Keratinocyte (primary cell): Measurements from ENCODE around the gene RCBTB2. TPM values are rescaled to one million over a fixed set of nuclear protein-coding genes. Genes with fewer than 3 reads are reported as not detected.

ENCODE experiments used
- DNase-seq: peaks from one replicate; pipeline ENCODE4 v3.0.0-alpha.2; 2011; ENCODE audit warnings: low read depth, missing footprints, low spot score
- FAIRE-seq: peaks from 2 replicates; lab custom pipeline; 2011; peaks lifted over from hg19 to GRCh38; lab: Jason Lieb, UNC
- H2AFZ ChIP-seq: 2 replicates; pipeline ENCODE4 v1.6.0; 2012; ENCODE audit warnings: low read length, control low read depth, inconsistent platforms; ENCODE audit not compliant: control insufficient read depth
- H3K27ac ChIP-seq: 2 replicates; pipeline ENCODE4 v1.5.1; 2011; ENCODE audit warnings: low read length; ENCODE audit not compliant: control insufficient read depth, insufficient read depth
- H3K27me3 ChIP-seq: 3 replicates; pipeline ENCODE4 v1.6.0; 2011; ENCODE audit warnings: low read length; ENCODE audit not compliant: control insufficient read depth, insufficient read depth; ENCODE audit errors: extremely low read depth
- H3K36me3 ChIP-seq, 2 experiments: 2 replicates in 1 of 2; 3 replicates in 1 of 2; pipeline ENCODE4 v1.5.1; 2011; ENCODE audit warnings: low read length in 2 of 2, mild to moderate bottlenecking in 1 of 2; ENCODE audit not compliant: control insufficient read depth in 2 of 2, insufficient read depth in 2 of 2; ENCODE audit errors: extremely low read depth in 1 of 2
- H3K4me1 ChIP-seq: 3 replicates; pipeline ENCODE4 v1.5.1; 2011; ENCODE audit warnings: low read length; ENCODE audit not compliant: control insufficient read depth, insufficient read depth; ENCODE audit errors: extremely low read depth
- H3K4me2 ChIP-seq: 3 replicates; pipeline ENCODE4 v1.6.0; 2011; ENCODE audit warnings: low read depth, low read length; ENCODE audit not compliant: control insufficient read depth, insufficient read depth; ENCODE audit errors: extremely low read depth
- H3K4me3 ChIP-seq, 3 experiments: fragments of 200-600 bp in 1 of 3; sonication (generic) in 1 of 3; 2 replicates in 2 of 3; 3 replicates in 1 of 3; pipeline ENCODE4 v1.5.1; 2011 to 2016; ENCODE audit warnings: low read length in 3 of 3, mild to moderate bottlenecking in 3 of 3, control low read depth in 2 of 3, inconsistent platforms in 1 of 3, low read depth in 1 of 3, mixed read lengths in 1 of 3, mixed run types in 1 of 3, moderate library complexity in 1 of 3; ENCODE audit not compliant: control insufficient read depth in 2 of 3, insufficient read depth in 2 of 3; ENCODE audit errors: extremely low read depth in 1 of 3
- H3K79me2 ChIP-seq: 2 replicates; pipeline ENCODE4 v1.6.0; 2012; ENCODE audit warnings: low read length; ENCODE audit not compliant: control insufficient read depth, insufficient read depth
- H3K9ac ChIP-seq: 3 replicates; pipeline ENCODE4 v1.6.0; 2011; ENCODE audit warnings: low read length; ENCODE audit not compliant: control insufficient read depth, insufficient read depth; ENCODE audit errors: extremely low read depth
- H3K9me1 ChIP-seq: 3 replicates; pipeline ENCODE4 v1.6.0; 2011; ENCODE audit warnings: low read length; ENCODE audit not compliant: control insufficient read depth, insufficient read depth; ENCODE audit errors: extremely low read depth
- H3K9me3 ChIP-seq: 2 replicates; pipeline ENCODE4 v1.5.1; 2012; ENCODE audit warnings: low read depth, low read length; ENCODE audit not compliant: control insufficient read depth
- H4K20me1 ChIP-seq: 3 replicates; pipeline ENCODE4 v1.6.0; 2011; ENCODE audit warnings: low read length; ENCODE audit not compliant: control insufficient read depth, insufficient read depth; ENCODE audit errors: extremely low read depth
- EZH2 ChIP-seq: IDR thresholded peaks from one replicate; pipeline ENCODE4 v1.6.1; 2012; ENCODE audit warnings: inconsistent platforms, mild to moderate bottlenecking, low read length, moderate library complexity
- dilution Hi-C: fragments of 300-500 bp; cut with MboI; formaldehyde crosslinking; loops from one replicate; pipeline ENCODE4 v1.7.0; 2020; ENCODE audit warnings: low sequenced_read_pairs; ENCODE audit not compliant: extremely low pct_ligation_motif_present
- polyA plus RNA-seq, 5 experiments: library from polyadenylated mRNA; depleted of rRNA in 3 of 5; stranded (reverse) in 3 of 5; stranded (forward) in 1 of 5; unstranded in 1 of 5; fragments of >200 nt; gene quantifications; 1 replicate in 1 of 5; 2 replicates in 3 of 5; 3 replicates in 1 of 5; pipeline versions ENCODE4 v1.2.1 to v1.2.3, GENCODE V29; 2011 to 2012; ENCODE audit warnings: missing spikeins in 2 of 5, low read depth in 1 of 5, low replicate concordance in 1 of 5
- TF ChIP-seq, protein P1 (sequence below), 3 experiments: IDR thresholded peaks in 1 of 3; conservative IDR thresholded peaks in 1 of 3; optimal IDR thresholded peaks in 1 of 3; 2 replicates in 2 of 3; 3 replicates in 1 of 3; pipeline versions ENCODE3 to v1.5.1; 2011; ENCODE audit warnings: low read length in 3 of 3, mild to moderate bottlenecking in 3 of 3, moderate library complexity in 2 of 3, control low read depth in 1 of 3, inconsistent platforms in 1 of 3; ENCODE audit not compliant: insufficient read depth in 2 of 3; ENCODE audit errors: extremely low read depth in 1 of 3

The RCBTB2 gene
- polyA plus RNA-seq, 1 donor (not counting 4 experiments of a cell fraction or from before 2014, with no cell fraction given) = 5.5 TPM

DNA sequence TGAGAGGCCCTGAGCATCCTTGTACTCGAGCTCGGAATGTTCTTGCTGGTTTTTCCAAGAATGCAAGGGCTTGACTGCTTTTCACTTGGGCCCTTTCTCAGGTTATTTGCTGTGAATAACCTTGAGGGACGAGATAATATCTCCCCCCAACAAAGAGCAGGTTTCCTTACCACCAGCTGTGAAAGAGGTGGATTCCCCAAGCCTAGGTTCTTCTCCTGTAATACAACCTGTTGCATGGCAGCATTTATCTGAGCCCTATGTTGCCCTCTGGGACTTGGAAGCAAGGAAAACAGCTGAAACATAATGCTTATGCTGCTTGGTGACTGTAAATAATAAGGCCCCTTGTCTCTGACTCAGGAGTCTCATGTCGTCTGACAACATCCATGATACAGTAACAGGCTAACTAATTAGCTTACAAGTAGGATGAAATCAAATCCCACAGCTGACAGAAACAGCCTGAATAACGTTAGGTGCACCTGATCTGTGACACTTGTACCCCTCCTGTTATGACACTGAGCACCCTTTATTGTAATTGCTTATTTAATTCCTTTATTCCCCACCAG, 43.6 kb upstream of the RCBTB2 start:
- H3K4me2 ChIP-seq = no peak overlapping the region
- H4K20me1 ChIP-seq = no peaks in the 10 kb centered on the region
- no peak overlapping the region for H3K9ac ChIP-seq
- H2AFZ ChIP-seq = no peak overlapping the region
- DNase-seq = no peak
- H3K4me3 ChIP-seq = no peak overlapping the region
- no peak overlapping the region for H3K27ac ChIP-seq
- no peaks in the 10 kb centered on the region for H3K9me3 ChIP-seq
- H3K4me1 ChIP-seq = peaks cover 15% of the 10 kb centered on the region
- dilution Hi-C loops = no loop called here
- no peak for TF ChIP-seq EZH2
- TF ChIP-seq, protein P1, sequence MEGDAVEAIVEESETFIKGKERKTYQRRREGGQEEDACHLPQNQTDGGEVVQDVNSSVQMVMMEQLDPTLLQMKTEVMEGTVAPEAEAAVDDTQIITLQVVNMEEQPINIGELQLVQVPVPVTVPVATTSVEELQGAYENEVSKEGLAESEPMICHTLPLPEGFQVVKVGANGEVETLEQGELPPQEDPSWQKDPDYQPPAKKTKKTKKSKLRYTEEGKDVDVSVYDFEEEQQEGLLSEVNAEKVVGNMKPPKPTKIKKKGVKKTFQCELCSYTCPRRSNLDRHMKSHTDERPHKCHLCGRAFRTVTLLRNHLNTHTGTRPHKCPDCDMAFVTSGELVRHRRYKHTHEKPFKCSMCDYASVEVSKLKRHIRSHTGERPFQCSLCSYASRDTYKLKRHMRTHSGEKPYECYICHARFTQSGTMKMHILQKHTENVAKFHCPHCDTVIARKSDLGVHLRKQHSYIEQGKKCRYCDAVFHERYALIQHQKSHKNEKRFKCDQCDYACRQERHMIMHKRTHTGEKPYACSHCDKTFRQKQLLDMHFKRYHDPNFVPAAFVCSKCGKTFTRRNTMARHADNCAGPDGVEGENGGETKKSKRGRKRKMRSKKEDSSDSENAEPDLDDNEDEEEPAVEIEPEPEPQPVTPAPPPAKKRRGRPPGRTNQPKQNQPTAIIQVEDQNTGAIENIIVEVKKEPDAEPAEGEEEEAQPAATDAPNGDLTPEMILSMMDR (optimal IDR thresholded peaks at IDR 0.05 in 1 of 3, IDR thresholded peaks at IDR 0.05 in 1 of 3, conservative IDR thresholded peaks at IDR 0.05 in 1 of 3; ENCODE audit: extremely low read depth in 1 of 3, insufficient read depth in 2 of 3, low read length in 3 of 3) = no peak
- H3K36me3 ChIP-seq = no peaks in the 10 kb centered on the region
- H3K27me3 ChIP-seq = no peaks in the 10 kb centered on the region
- no peak for FAIRE-seq
- H3K79me2 ChIP-seq = no peaks in the 10 kb centered on the region
- H3K9me1 ChIP-seq = no peaks in the 10 kb centered on the region

DNA sequence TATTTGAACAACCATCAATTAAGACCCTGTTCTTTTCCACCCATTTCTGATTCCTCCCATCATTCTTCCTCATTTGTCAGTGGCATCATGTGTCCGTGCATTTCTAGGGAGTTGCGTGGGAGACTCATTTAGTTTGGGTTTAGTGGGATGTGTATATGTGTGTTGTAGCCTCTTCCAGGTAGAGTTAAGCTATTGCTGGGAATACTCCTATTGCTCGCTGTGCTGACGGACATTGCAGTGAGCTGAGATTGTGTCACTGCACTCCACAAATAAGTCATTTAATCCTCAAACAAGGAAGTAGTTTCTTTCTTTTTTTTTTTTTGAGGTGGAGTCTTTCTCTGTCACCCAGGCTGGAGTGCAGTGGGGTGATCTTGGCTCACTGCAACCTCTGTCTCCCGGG, 42.2 kb upstream of the RCBTB2 start:
- TF ChIP-seq, protein P1 (optimal IDR thresholded peaks at IDR 0.05 in 1 of 3, IDR thresholded peaks at IDR 0.05 in 1 of 3, conservative IDR thresholded peaks at IDR 0.05 in 1 of 3; ENCODE audit: extremely low read depth in 1 of 3, insufficient read depth in 2 of 3, low read length in 3 of 3) = no peak
- no peak for TF ChIP-seq EZH2
- DNase-seq = no peak
- Histone ChIP-seq H3K27ac (no peak overlapping the region), H3K9me3 (no peaks in the 10 kb centered on the region), H2AFZ (no peak overlapping the region), H3K4me3 (no peak overlapping the region), H3K9me1 (no peaks in the 10 kb centered on the region), H3K4me2 (no peak overlapping the region), H3K79me2 (no peaks in the 10 kb centered on the region), H3K27me3 (no peaks in the 10 kb centered on the region), H4K20me1 (no peaks in the 10 kb centered on the region), H3K4me1 (peaks cover 15% of the 10 kb centered on the region), H3K9ac (no peak overlapping the region), H3K36me3 (no peaks in the 10 kb centered on the region)
- dilution Hi-C loops = no loop called here
- FAIRE-seq = no peak
